Esophagus muscularis mucosa (tissue), 3 donors: Measurements from ENCODE around the gene GNAO1.

Experiments
- CTCF ChIP-seq, 3 experiments: fragments of 200-600 bp in 2 of 3; fragments of 450-650 bp in 1 of 3; sonication (generic) in 2 of 3; IDR thresholded peaks; one replicate each; pipeline ENCODE4 v1.5.1; 2017 to 2019; ENCODE audit warnings: antibody characterized with exemption in 3 of 3, mild to moderate bottlenecking in 2 of 3, moderate library complexity in 1 of 3
- POLR2AphosphoS5 ChIP-seq, 2 donors: sonication (generic); formaldehyde crosslinking; IDR thresholded peaks; one replicate each; pipeline ENCODE4 v1.6.1; 2017; ENCODE audit warnings: antibody characterized with exemption in 2 of 2

- TF ChIP-seq POLR2AphosphoS5 (IDR thresholded peaks at IDR 0.05) = peak in 1 of 2 donors; percentile 38
- TF ChIP-seq CTCF (IDR thresholded peaks at IDR 0.05) = no peak
These were observed 2.9 kb downstream of the GNAO1 start for GRCh38 chr16:56193951-56194726.
